ENCODE measurements around the gene ZNF367.
A peak's percentile ranks its signal among the peaks of the same experiment; 100 is the strongest.

The ZNF367 gene

DNA sequence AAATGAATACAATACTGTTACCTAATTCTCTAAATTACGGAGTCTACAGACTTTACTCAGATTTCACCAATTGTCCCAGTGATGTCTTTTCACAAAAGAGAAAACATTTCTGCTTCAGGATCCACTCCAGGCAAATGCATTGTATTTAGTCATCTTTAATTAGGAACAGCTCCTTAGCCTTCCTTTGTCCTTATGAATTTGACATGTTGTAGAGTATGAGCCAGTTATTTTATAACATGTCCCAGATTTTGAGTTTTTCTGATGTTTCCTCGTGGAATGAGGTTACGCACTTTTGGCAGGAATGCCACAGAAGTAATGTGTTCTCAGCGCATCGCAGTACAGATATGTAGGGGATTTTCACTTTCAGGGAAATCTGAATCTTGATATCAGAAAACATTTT lies 42.3 kb upstream of the ZNF367 start:
- no peak for DNase-seq (ENCODE audit: low spot score)
- TF ChIP-seq, protein P1, sequence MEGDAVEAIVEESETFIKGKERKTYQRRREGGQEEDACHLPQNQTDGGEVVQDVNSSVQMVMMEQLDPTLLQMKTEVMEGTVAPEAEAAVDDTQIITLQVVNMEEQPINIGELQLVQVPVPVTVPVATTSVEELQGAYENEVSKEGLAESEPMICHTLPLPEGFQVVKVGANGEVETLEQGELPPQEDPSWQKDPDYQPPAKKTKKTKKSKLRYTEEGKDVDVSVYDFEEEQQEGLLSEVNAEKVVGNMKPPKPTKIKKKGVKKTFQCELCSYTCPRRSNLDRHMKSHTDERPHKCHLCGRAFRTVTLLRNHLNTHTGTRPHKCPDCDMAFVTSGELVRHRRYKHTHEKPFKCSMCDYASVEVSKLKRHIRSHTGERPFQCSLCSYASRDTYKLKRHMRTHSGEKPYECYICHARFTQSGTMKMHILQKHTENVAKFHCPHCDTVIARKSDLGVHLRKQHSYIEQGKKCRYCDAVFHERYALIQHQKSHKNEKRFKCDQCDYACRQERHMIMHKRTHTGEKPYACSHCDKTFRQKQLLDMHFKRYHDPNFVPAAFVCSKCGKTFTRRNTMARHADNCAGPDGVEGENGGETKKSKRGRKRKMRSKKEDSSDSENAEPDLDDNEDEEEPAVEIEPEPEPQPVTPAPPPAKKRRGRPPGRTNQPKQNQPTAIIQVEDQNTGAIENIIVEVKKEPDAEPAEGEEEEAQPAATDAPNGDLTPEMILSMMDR (IDR thresholded peaks at IDR 0.05; ENCODE audit: extremely low read depth, insufficient read depth, missing control alignments), result no peak
- in situ Hi-C loops (cut with MboI; ENCODE audit: low pct_unique_long_range_greater_than_20kb, low sequenced_read_pairs, unreplicated experiment), result no loop called here

DNA sequence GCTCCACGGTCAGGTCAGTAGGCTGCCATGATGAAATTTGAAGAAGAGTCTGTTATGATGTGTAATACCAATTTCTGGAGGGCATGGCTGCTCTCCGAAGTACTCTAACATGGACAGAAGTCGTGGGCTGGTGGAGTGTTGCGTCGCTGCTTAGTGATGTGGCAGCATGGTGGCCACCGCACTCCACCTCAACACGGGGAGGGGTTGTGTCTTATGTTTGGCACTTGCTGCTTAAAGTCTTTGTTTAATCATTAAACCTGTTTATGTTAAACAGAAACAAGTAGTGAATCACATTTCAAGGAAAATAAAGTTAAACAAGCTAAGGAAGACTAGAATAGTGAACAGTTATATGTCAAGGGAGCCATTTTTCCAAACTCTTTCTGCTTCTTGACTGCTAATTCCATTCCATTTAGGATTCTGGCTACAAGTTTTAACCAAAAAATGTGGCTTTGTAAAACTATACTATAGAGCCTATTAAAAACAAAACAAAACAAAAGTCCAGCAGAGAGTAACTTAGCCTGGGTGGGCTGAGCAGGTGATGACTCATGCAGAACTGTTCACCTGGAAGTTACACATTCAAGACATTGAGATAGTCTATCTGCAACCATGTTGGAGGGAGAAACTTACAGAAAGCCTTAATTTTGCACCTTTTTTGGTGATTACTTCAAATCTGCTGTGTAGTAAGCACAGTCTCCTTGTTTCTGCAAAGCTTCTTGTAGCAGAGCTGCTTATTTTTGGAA lies 41.3 kb upstream of the ZNF367 start:
- in situ Hi-C loops (cut with MboI; ENCODE audit: low pct_unique_long_range_greater_than_20kb, low sequenced_read_pairs, unreplicated experiment), result no loop called here
- TF ChIP-seq, protein P1 (IDR thresholded peaks at IDR 0.05; ENCODE audit: extremely low read depth, insufficient read depth, missing control alignments), result no peak
- DNase-seq (ENCODE audit: low spot score), result no peak

DNA sequence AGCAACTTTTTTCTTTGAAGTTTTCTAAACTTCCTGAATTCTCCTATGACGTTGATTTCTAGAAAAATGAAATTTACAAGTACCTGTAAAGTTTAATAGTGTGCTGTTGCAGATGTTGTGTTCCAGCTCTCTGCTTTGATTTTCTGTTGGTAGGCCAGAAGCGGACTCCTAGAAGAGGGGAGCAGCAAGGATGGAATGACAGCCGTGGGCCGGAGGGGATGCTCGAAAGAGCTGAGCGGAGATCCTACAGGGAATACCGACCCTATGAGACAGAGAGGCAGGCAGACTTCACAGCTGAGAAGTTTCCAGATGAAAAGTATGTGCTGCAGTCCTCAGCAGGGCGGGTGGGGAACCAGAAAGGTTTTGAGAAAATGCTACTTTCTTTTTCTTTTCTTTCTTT lies 40.1 kb upstream of the ZNF367 start:
- in situ Hi-C loops (cut with MboI; ENCODE audit: low pct_unique_long_range_greater_than_20kb, low sequenced_read_pairs, unreplicated experiment), result no loop called here
- DNase-seq (ENCODE audit: low spot score), result no peak
- TF ChIP-seq, protein P1 (IDR thresholded peaks at IDR 0.05; ENCODE audit: extremely low read depth, insufficient read depth, missing control alignments), result no peak

DNA sequence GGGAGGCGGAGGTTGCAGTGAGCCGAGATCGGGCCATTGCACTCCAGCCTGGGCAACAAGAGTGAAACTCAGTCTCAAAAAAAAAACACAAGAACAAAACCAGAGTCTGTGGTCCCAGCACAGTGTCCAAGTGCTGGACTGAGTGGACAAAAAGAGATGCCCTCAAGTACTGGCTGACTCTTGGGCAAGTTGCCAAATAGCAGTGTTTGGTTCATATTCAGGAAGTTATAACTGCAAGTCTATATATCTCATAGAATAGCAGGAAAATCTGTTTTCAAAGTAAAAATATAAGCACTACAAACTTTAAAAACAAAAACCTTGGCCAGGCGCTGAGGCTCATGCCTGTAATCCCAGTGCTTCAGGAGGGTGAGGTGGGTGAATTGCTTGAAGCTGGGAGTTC lies 39.1 kb upstream of the ZNF367 start:
- DNase-seq (ENCODE audit: low spot score), result no peak
- in situ Hi-C loops (cut with MboI; ENCODE audit: low pct_unique_long_range_greater_than_20kb, low sequenced_read_pairs, unreplicated experiment), result no loop called here
- TF ChIP-seq, protein P1 (IDR thresholded peaks at IDR 0.05; ENCODE audit: extremely low read depth, insufficient read depth, missing control alignments), result no peak

DNA sequence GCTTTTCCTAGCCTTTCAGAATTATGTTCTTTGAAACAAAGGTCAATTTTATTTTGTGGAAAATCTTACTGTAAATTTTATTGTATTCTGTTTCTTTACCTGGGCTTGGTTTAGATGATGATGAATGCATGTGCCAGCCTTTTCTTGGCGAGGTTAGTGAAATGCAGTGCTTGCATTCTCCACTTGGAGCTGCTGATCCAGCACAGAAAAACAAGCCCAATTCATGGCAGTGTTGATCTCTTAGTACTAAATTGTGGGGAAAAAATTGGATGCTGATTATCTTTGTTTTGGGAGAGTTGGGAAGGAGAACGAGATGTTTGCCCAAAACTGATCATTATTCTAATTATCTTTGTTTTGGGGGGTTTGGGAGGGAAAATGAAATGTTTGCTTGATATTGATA lies 35.5 kb upstream of the ZNF367 start:
- TF ChIP-seq, protein P1 (IDR thresholded peaks at IDR 0.05; ENCODE audit: extremely low read depth, insufficient read depth, missing control alignments), result peak; percentile 17
- in situ Hi-C loops (cut with MboI; ENCODE audit: low pct_unique_long_range_greater_than_20kb, low sequenced_read_pairs, unreplicated experiment), result no loop called here
- peak; percentile 32 for DNase-seq (ENCODE audit: low spot score)

GRCh38 chr9:96450613-96451528 lies 32.7 kb upstream of the ZNF367 start:
- in situ Hi-C loops (cut with MboI; ENCODE audit: low pct_unique_long_range_greater_than_20kb, low sequenced_read_pairs, unreplicated experiment), result no loop called here
- TF ChIP-seq, protein P1 (IDR thresholded peaks at IDR 0.05; ENCODE audit: extremely low read depth, insufficient read depth, missing control alignments), result no peak
- DNase-seq (ENCODE audit: low spot score), result peak; percentile 60
